ENCODE results near the gene TSPY8.
"Not testable (repeated sequence)": the region's sequence is repeated elsewhere in the genome, so short reads cannot be mapped to it uniquely, and the experiment has no call there.

The TSPY8 gene

DNA sequence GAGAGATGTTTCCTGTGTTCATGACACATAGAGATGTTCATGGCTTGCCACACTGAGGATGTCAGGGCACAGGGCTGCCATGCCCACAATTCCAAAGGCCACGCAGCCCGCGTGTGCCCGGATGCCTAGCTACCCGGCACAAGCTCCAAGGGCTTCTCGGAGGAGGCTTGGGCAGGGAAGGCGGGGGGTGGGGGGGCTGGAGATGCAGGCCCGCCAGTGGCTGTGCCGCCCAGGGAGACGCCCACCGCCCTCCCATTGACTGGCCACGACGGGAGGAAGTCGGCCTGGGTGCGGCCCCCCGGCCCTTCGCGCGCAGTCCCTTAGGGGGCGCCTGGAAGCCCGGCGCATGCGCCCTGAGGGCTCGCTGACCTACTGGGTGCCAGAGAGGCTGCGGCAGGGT, at the start of gene TSPY8:
TSS of gene TSPY8 (plus strand) at position 301 of the 400 bp plus-strand sequence. CDS start at position 347, 46 bp downstream.
- not testable (repeated sequence) for H3K27ac ChIP-seq (ENCODE audit: low read depth, low read length); H3K9me3 ChIP-seq (ENCODE audit: low read length); H3K27me3 ChIP-seq (ENCODE audit: control insufficient read depth in 1 of 2, insufficient read depth in 2 of 2, low read length in 2 of 2); H3K4me3 ChIP-seq (ENCODE audit: low read depth in 1 of 2, low read length in 2 of 2); H3K4me1 ChIP-seq (ENCODE audit: insufficient read depth, low read length); H3K36me3 ChIP-seq (ENCODE audit: insufficient read depth, low read length); H3K9ac ChIP-seq (ENCODE audit: low read length)

DNA sequence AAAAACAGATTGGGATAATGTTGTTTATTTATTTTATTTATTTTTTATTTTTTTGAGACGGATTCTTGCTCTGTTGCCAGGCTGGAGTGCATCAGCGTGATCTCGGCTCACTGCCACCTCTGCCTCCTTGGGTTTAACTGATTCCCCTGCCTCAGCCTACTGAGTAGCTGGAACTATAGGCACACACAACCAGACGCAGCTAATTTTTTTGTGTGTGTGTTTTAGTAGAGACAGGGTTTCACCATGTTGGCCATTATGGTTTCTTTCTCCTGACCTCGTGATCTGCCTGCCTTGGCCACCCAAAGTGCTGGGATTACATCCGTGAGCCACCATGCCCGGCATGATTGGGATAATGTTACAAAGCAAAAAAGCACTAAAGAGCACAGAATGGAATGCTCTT, 36.6 kb upstream of the TSPY8 start:
- Histone ChIP-seq H3K36me3 (ENCODE audit: insufficient read depth, low read length) (no peaks in the 10 kb centered on the region), H3K27ac (ENCODE audit: low read depth, low read length) (no peak overlapping the region), H3K27me3 (ENCODE audit: control insufficient read depth in 1 of 2, insufficient read depth in 2 of 2, low read length in 2 of 2) (no peaks in the 10 kb centered on the region), H3K9ac (ENCODE audit: low read length) (no peak overlapping the region), H3K4me1 (ENCODE audit: insufficient read depth, low read length) (no peaks in the 10 kb centered on the region), H3K9me3 (ENCODE audit: low read length) (no peaks in the 10 kb centered on the region), H3K4me3 (ENCODE audit: low read depth in 1 of 2, low read length in 2 of 2) (no peak overlapping the region)

- H3K4me1 ChIP-seq (ENCODE audit: insufficient read depth, low read length); H3K4me3 ChIP-seq (ENCODE audit: low read depth in 1 of 2, low read length in 2 of 2); H3K27ac ChIP-seq (ENCODE audit: low read depth, low read length); H3K27me3 ChIP-seq (ENCODE audit: control insufficient read depth in 1 of 2, insufficient read depth in 2 of 2, low read length in 2 of 2); H3K9me3 ChIP-seq (ENCODE audit: low read length); H3K9ac ChIP-seq (ENCODE audit: low read length); H3K36me3 ChIP-seq (ENCODE audit: insufficient read depth, low read length): not testable (repeated sequence)
These were observed 20.4 kb upstream of the TSPY8 start, which contains the start of gene TSPY4 for GRCh38 chrY:9337164-9337563. TSS of gene TSPY4 (plus strand) at chrY:9337464. CDS start at chrY:9337510, 46 bp downstream.

- H3K9me3 ChIP-seq (ENCODE audit: low read length); H3K4me3 ChIP-seq (ENCODE audit: low read depth in 1 of 2, low read length in 2 of 2); H3K4me1 ChIP-seq (ENCODE audit: insufficient read depth, low read length); H3K9ac ChIP-seq (ENCODE audit: low read length); H3K27me3 ChIP-seq (ENCODE audit: control insufficient read depth in 1 of 2, insufficient read depth in 2 of 2, low read length in 2 of 2); H3K36me3 ChIP-seq (ENCODE audit: insufficient read depth, low read length); H3K27ac ChIP-seq (ENCODE audit: low read depth, low read length): not testable (repeated sequence)
These were observed 38.9 kb downstream of the TSPY8 start for GRCh38 chrY:9396527-9396926.

GRCh38 chrY:9398121-9398520, 40.5 kb downstream of the TSPY8 start, which contains the start of gene TSPY3:
TSS of gene TSPY3 (plus strand) at chrY:9398421. CDS start at chrY:9398467, 46 bp downstream.
- H3K27ac ChIP-seq (ENCODE audit: low read depth, low read length); H3K4me3 ChIP-seq (ENCODE audit: low read depth in 1 of 2, low read length in 2 of 2); H3K36me3 ChIP-seq (ENCODE audit: insufficient read depth, low read length); H3K9ac ChIP-seq (ENCODE audit: low read length); H3K4me1 ChIP-seq (ENCODE audit: insufficient read depth, low read length); H3K9me3 ChIP-seq (ENCODE audit: low read length); H3K27me3 ChIP-seq (ENCODE audit: control insufficient read depth in 1 of 2, insufficient read depth in 2 of 2, low read length in 2 of 2): not testable (repeated sequence)
